MM.1S (cell line): ENCODE data around the gene LBR.
A peak's percentile ranks its signal among the peaks of the same experiment; 100 is the strongest.
"Not testable (repeated sequence)": the region's sequence is repeated elsewhere in the genome, so short reads cannot be mapped to it uniquely, and the experiment has no call there.

ENCODE experiments used
- DNase-seq: peaks from one replicate; pipeline ENCODE4 v3.0.0-alpha.2; 2015
- H2AFZ ChIP-seq: fragments of 300-600 bp; sonication (generic); 2 replicates; pipeline ENCODE4 v1.6.0; 2016; ENCODE audit warnings: antibody characterized with exemption, low read length
- H3F3A ChIP-seq: fragments of 300-600 bp; sonication (generic); 2 replicates; pipeline ENCODE4 v1.6.1; 2016; ENCODE audit warnings: mild to moderate bottlenecking, antibody characterized with exemption, low read length, moderate library complexity, mixed read lengths; ENCODE audit not compliant: insufficient read depth
- H3K27ac ChIP-seq: fragments of 300-600 bp; sonication (generic); 2 replicates; pipeline ENCODE4 v1.5.1; 2016; ENCODE audit warnings: mild to moderate bottlenecking, low read length
- H3K27me3 ChIP-seq: fragments of 300-600 bp; sonication (generic); replicated peaks from 2 replicates; pipeline ENCODE4 v1.6.0; 2016; ENCODE audit warnings: low read length; ENCODE audit not compliant: insufficient read depth
- H3K36me3 ChIP-seq: fragments of 300-600 bp; sonication (generic); replicated peaks from 2 replicates; pipeline ENCODE4 v1.6.1; 2016; ENCODE audit warnings: mild to moderate bottlenecking, low read length, mixed read lengths; ENCODE audit not compliant: insufficient read depth
- H3K4me1 ChIP-seq: fragments of 300-600 bp; sonication (generic); 2 replicates; pipeline ENCODE4 v1.6.1; 2016; ENCODE audit warnings: low read length, mixed read lengths
- H3K4me2 ChIP-seq: fragments of 300-600 bp; sonication (generic); 2 replicates; pipeline ENCODE4 v1.6.0; 2016; ENCODE audit warnings: low read depth, low read length
- H3K4me3 ChIP-seq: fragments of 300-600 bp; sonication (generic); 2 replicates; pipeline ENCODE4 v1.5.1; 2016; ENCODE audit warnings: low read length, mixed read lengths
- H3K79me2 ChIP-seq: fragments of 300-600 bp; sonication (generic); 2 replicates; pipeline ENCODE4 v1.6.1; 2016; ENCODE audit warnings: mixed run types, low read length, mixed read lengths
- H3K9ac ChIP-seq: fragments of 300-600 bp; sonication (generic); 2 replicates; pipeline ENCODE4 v1.6.1; 2016; ENCODE audit warnings: low read length, mixed read lengths
- H3K9me2 ChIP-seq: fragments of 300-600 bp; sonication (generic); replicated peaks from 2 replicates; pipeline ENCODE4 v1.6.1; 2016; ENCODE audit warnings: mild to moderate bottlenecking, low read length, mixed read lengths; ENCODE audit not compliant: insufficient read depth
- H3K9me3 ChIP-seq: fragments of 300-600 bp; sonication (generic); replicated peaks from 2 replicates; pipeline ENCODE4 v1.6.1; 2016; ENCODE audit warnings: mild to moderate bottlenecking, low read length, mixed read lengths; ENCODE audit not compliant: insufficient read depth
- H4K20me1 ChIP-seq: fragments of 300-600 bp; sonication (generic); 2 replicates; pipeline ENCODE4 v1.6.1; 2016; ENCODE audit warnings: mild to moderate bottlenecking, low read length, moderate library complexity, mixed read lengths; ENCODE audit not compliant: insufficient read depth
- EZH2 ChIP-seq: fragments of 300-600 bp; sonication (generic); optimal IDR thresholded peaks from 2 replicates; pipeline ENCODE3; 2017; ENCODE audit warnings: low read depth, mild to moderate bottlenecking, antibody characterized with exemption, low read length, mixed read lengths
- EZH2phosphoT487 ChIP-seq: fragments of 300-600 bp; sonication (generic); IDR thresholded peaks from 2 replicates; pipeline ENCODE4 v1.6.1; 2018; ENCODE audit warnings: antibody characterized with exemption, low read length
- TF ChIP-seq, protein P1 (sequence below): fragments of 300-600 bp; sonication (generic); IDR thresholded peaks from 2 replicates; pipeline ENCODE4 v1.5.1; 2016; ENCODE audit warnings: antibody characterized with exemption, low read length, mixed read lengths

Gene LBR

GRCh38 chr1:225476100-225476511 lies 48.3 kb upstream of the LBR start:
- Histone ChIP-seq H3K9me3 (no peaks in the 10 kb centered on the region), H3K27me3 (no peaks in the 10 kb centered on the region), H3K27ac (no peak overlapping the region), H3K9ac (no peak overlapping the region), H3F3A (no peaks in the 10 kb centered on the region), H2AFZ (no peak overlapping the region), H3K4me2 (no peak overlapping the region), H4K20me1 (no peaks in the 10 kb centered on the region), H3K79me2 (no peaks in the 10 kb centered on the region), H3K4me3 (no peak overlapping the region), H3K9me2 (no peaks in the 10 kb centered on the region), H3K36me3 (no peaks in the 10 kb centered on the region), H3K4me1 (peaks cover 8% of the 10 kb centered on the region)
- DNase-seq = no peak
- TF ChIP-seq EZH2 = no peak
- TF ChIP-seq, protein P1, sequence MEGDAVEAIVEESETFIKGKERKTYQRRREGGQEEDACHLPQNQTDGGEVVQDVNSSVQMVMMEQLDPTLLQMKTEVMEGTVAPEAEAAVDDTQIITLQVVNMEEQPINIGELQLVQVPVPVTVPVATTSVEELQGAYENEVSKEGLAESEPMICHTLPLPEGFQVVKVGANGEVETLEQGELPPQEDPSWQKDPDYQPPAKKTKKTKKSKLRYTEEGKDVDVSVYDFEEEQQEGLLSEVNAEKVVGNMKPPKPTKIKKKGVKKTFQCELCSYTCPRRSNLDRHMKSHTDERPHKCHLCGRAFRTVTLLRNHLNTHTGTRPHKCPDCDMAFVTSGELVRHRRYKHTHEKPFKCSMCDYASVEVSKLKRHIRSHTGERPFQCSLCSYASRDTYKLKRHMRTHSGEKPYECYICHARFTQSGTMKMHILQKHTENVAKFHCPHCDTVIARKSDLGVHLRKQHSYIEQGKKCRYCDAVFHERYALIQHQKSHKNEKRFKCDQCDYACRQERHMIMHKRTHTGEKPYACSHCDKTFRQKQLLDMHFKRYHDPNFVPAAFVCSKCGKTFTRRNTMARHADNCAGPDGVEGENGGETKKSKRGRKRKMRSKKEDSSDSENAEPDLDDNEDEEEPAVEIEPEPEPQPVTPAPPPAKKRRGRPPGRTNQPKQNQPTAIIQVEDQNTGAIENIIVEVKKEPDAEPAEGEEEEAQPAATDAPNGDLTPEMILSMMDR = no peak

DNA sequence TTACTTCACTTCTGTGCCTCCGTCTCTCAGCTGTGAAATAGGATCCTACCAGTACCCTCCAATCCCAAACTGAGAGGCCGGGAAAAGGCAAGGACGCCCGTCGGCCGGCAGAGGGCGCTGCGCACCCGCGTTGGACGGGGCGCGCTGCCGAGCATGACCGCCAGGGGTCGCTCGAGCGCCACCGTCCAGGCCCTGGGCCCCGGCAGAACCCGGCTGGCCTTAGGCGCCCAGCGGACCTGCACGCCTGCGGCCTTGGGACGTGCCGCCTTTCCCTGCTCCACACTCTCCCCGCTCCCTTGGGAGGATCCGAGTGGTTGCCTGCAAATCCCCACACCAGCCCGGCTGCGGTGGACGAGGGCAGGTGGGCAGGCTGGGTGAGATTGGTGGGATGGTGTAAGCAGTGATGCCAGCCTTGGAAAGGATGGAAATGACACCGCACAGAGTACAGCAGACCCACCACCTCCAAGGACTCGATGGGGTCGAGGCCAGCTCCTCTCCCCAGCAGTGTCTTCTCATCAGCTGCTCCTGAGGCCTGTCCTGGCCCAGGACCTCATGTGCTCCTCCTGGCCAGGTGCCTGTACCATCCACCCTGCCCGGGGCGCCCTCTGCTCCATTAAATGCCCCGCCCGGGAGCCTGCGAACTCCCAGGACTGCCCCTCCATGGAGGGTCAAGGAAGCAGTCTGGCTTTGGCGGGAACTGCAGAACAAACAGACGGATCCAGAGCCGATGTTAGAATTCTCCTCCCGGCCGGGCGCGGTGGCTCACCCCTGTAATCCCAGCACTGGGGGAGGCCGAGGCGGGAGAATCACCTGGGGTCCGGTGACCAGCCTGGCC lies 47.4 kb upstream of the LBR start:
- Histone ChIP-seq H3K4me2 (peak overlapping the region; percentile 71), H4K20me1 (no peaks in the 10 kb centered on the region), H3K79me2 (no peaks in the 10 kb centered on the region), H3K27me3 (no peaks in the 10 kb centered on the region), H3K9me3 (no peaks in the 10 kb centered on the region), H3K9ac (peak overlapping the region; percentile 19; the same call in 1 of the 2 replicates), H3K9me2 (no peaks in the 10 kb centered on the region), H3K27ac (no peak overlapping the region), H3K4me1 (peaks cover 7% of the 10 kb centered on the region), H3F3A (no peaks in the 10 kb centered on the region), H3K36me3 (no peaks in the 10 kb centered on the region), H3K4me3 (peak overlapping the region; percentile 29), H2AFZ (peak overlapping the region; percentile 93)
- TF ChIP-seq EZH2 = no peak
- TF ChIP-seq, protein P1 = peak; percentile 100
- peak; percentile 64 for DNase-seq

DNA sequence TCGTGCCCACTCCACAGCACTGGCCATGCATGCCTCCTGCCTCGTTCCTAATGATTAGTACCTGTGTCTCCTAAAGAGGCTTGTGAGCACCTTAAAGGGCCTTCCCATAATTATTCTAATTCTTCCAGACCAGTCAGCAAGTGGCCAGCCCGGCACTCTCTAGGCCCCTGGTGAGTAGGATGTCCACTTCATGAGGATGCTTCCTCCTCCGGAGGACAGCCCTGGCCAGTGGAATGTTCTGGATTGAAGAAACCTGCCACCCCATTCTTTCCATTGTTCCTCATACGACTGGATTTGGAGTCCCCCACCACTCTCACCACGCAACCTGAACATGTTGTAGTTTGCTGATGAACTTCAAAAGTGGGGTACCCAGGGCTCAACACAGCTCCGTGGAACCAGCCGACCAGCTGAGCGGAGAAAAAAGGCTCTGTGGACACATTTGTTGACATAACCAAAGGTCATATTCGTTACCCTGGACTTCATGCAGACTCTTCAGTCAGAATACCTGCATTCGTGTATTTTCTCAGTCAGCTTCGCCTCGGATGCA lies 46.7 kb upstream of the LBR start:
- no peaks in the 10 kb centered on the region for H3K9me3 ChIP-seq
- peaks cover 7% of the 10 kb centered on the region for H3K4me1 ChIP-seq
- H4K20me1 ChIP-seq = no peaks in the 10 kb centered on the region
- H3K4me2 ChIP-seq = peak overlapping the region; percentile 71; the same call in 1 of the 2 replicates
- H3K79me2 ChIP-seq = no peaks in the 10 kb centered on the region
- TF ChIP-seq, protein P1 = no peak
- no peak for TF ChIP-seq EZH2
- no peak for TF ChIP-seq EZH2phosphoT487
- no peaks in the 10 kb centered on the region for H3K27me3 ChIP-seq
- no peaks in the 10 kb centered on the region for H3K9me2 ChIP-seq
- H3K27ac ChIP-seq = no peak overlapping the region
- DNase-seq = no peak
- no peak overlapping the region for H3K4me3 ChIP-seq
- H3K9ac ChIP-seq = no peak overlapping the region
- H3F3A ChIP-seq = no peaks in the 10 kb centered on the region
- H3K36me3 ChIP-seq = no peaks in the 10 kb centered on the region
- peak overlapping the region; percentile 93; the same call in 1 of the 2 replicates for H2AFZ ChIP-seq

- not testable (repeated sequence) for H3K9ac ChIP-seq
- 0 out of 2 replicates have a peak overlapping the region, but pooled peaks have one; percentile 93 for H2AFZ ChIP-seq
Measured at GRCh38 chr1:225473676-225474438, 46.0 kb upstream of the LBR start.

GRCh38 chr1:225473266-225473665 lies 45.4 kb upstream of the LBR start:
- not testable (repeated sequence) for H3K9ac ChIP-seq, H3K9me3 ChIP-seq, H2AFZ ChIP-seq, H3K79me2 ChIP-seq, H3F3A ChIP-seq, H3K4me3 ChIP-seq, H4K20me1 ChIP-seq, H3K4me2 ChIP-seq, H3K27ac ChIP-seq, H3K4me1 ChIP-seq, DNase-seq, H3K9me2 ChIP-seq, H3K36me3 ChIP-seq, H3K27me3 ChIP-seq

More at GRCh38 chr1:225473676-225474438, 46.0 kb upstream of the LBR start:
- not testable (repeated sequence) for H4K20me1 ChIP-seq, H3K27me3 ChIP-seq, H3K36me3 ChIP-seq, H3K4me3 ChIP-seq, H3K4me1 ChIP-seq, H3F3A ChIP-seq, H3K4me2 ChIP-seq, DNase-seq, H3K79me2 ChIP-seq, H3K9me3 ChIP-seq, H3K9me2 ChIP-seq, H3K27ac ChIP-seq
